Neural progenitor cell (in vitro differentiated cells): ENCODE measurements around the gene TFCP2. TPM values are rescaled to one million over a fixed set of nuclear protein-coding genes. Genes with fewer than 3 reads are reported as not detected.
"Not testable (repeated sequence)": the region's sequence is repeated elsewhere in the genome, so short reads cannot be mapped to it uniquely, and the experiment has no call there.

Experiments
- DNase-seq: peaks from one replicate; pipeline ENCODE4 v3.0.0-alpha.2; 2016; ENCODE audit warnings: low spot score
- H2AFZ ChIP-seq: fragments of 200-600 bp; sonication (generic); replicated peaks from 2 replicates; pipeline ENCODE4 v1.6.1; 2016; ENCODE audit warnings: antibody characterized with exemption
- H3F3A ChIP-seq: fragments of 200-600 bp; sonication (generic); 2 replicates; pipeline ENCODE4 v1.6.1; 2016; ENCODE audit warnings: antibody characterized with exemption, low read depth
- H3K27ac ChIP-seq: fragments of 200-600 bp; sonication (generic); 2 replicates; pipeline ENCODE4 v1.5.1; 2016; ENCODE audit warnings: mild to moderate bottlenecking
- H3K27me3 ChIP-seq: fragments of 200-600 bp; sonication (generic); 2 replicates; pipeline ENCODE4 v1.6.1; 2016; ENCODE audit warnings: mild to moderate bottlenecking, moderate library complexity
- H3K36me3 ChIP-seq: fragments of 200-600 bp; sonication (generic); 2 replicates; pipeline ENCODE4 v1.5.1; 2016
- H3K4me1 ChIP-seq: fragments of 200-600 bp; sonication (generic); 2 replicates; pipeline ENCODE4 v1.6.1; 2016; ENCODE audit warnings: mixed run types
- H3K4me2 ChIP-seq: fragments of 200-600 bp; sonication (generic); 2 replicates; pipeline ENCODE4 v1.6.1; 2016
- H3K4me3 ChIP-seq: fragments of 200-600 bp; sonication (generic); 2 replicates; pipeline ENCODE4 v1.5.1; 2016
- H3K79me2 ChIP-seq: fragments of 200-600 bp; sonication (generic); 2 replicates; pipeline ENCODE4 v1.6.1; 2016; ENCODE audit warnings: low read depth
- H3K9ac ChIP-seq: fragments of 200-600 bp; sonication (generic); 2 replicates; pipeline ENCODE4 v1.6.1; 2016
- H3K9me3 ChIP-seq: fragments of 200-600 bp; sonication (generic); 2 replicates; pipeline ENCODE4 v1.5.1; 2016; ENCODE audit warnings: low read depth
- H4K20me1 ChIP-seq: fragments of 200-600 bp; sonication (generic); 2 replicates; pipeline ENCODE4 v1.6.1; 2016; ENCODE audit warnings: low read depth
- H3K27ac Mint-ChIP-seq: 3 replicates; pipeline ENCODE4 v1.8.0; 2021; ENCODE audit warnings: mixed read lengths
- H3K27me3 Mint-ChIP-seq: 2 replicates; pipeline ENCODE4 v1.8.0; 2022; ENCODE audit warnings: low read depth, mild to moderate bottlenecking, inconsistent platforms, moderate library complexity, mixed read lengths; ENCODE audit not compliant: insufficient read depth
- H3K36me3 Mint-ChIP-seq: 3 replicates; pipeline ENCODE4 v1.8.0; 2021; ENCODE audit warnings: mixed read lengths
- H3K4me1 Mint-ChIP-seq: 3 replicates; pipeline ENCODE4 v1.8.0; 2021; ENCODE audit warnings: mixed read lengths
- H3K4me3 Mint-ChIP-seq: 3 replicates; pipeline ENCODE4 v1.8.0; 2021; ENCODE audit warnings: mild to moderate bottlenecking, moderate library complexity, mixed read lengths
- H3K9me3 Mint-ChIP-seq: 3 replicates; pipeline ENCODE4 v1.8.0; 2020; ENCODE audit warnings: mixed read lengths
- EZH2 ChIP-seq: fragments of 200-600 bp; sonication (generic); IDR thresholded peaks from 2 replicates; pipeline ENCODE4 v1.6.1; 2017; ENCODE audit warnings: antibody characterized with exemption, mild to moderate bottlenecking, moderate library complexity
- EZH2phosphoT487 ChIP-seq: fragments of 200-600 bp; sonication (generic); IDR thresholded peaks from 2 replicates; pipeline ENCODE4 v1.6.1; 2017; ENCODE audit warnings: antibody characterized with exemption
- total RNA-seq: library from RNA; depleted of rRNA; stranded (reverse); fragments of >200 nt; gene quantifications from 2 replicates; pipeline ENCODE4 v1.2.3, GENCODE V29; 2015; ENCODE audit warnings: low replicate concordance
- TF ChIP-seq, protein P1 (sequence below): fragments of 200-600 bp; sonication (generic); IDR thresholded peaks from 2 replicates; pipeline ENCODE4 v1.5.1; 2017; ENCODE audit warnings: antibody characterized with exemption, mild to moderate bottlenecking

TFCP2 gene
- total RNA-seq, 1 donor from 2014 or later = 28.8 TPM

GRCh38 chr12:51080136-51080535 is 92.8 kb downstream of the TFCP2 start:
- H3K4me1 ChIP-seq = peaks cover 10% of the 10 kb centered on the region
- no peaks in the 10 kb centered on the region for H3K9me3 Mint-ChIP-seq
- no peak overlapping the region for H3K4me3 Mint-ChIP-seq
- H3K27ac ChIP-seq = no peak overlapping the region
- no peaks in the 10 kb centered on the region for H3K36me3 ChIP-seq
- no peak overlapping the region for H3K27ac Mint-ChIP-seq
- no peak for DNase-seq
- H3K27me3 ChIP-seq = no peaks in the 10 kb centered on the region
- no peak overlapping the region for H3K4me3 ChIP-seq
- no peak overlapping the region for H3K9ac ChIP-seq
- no peaks in the 10 kb centered on the region for H3K9me3 ChIP-seq
- peaks cover 32% of the 10 kb centered on the region for H3K4me1 Mint-ChIP-seq
- H3K36me3 Mint-ChIP-seq = peaks cover 7% of the 10 kb centered on the region
- no peak for TF ChIP-seq EZH2phosphoT487
- TF ChIP-seq, protein P1, sequence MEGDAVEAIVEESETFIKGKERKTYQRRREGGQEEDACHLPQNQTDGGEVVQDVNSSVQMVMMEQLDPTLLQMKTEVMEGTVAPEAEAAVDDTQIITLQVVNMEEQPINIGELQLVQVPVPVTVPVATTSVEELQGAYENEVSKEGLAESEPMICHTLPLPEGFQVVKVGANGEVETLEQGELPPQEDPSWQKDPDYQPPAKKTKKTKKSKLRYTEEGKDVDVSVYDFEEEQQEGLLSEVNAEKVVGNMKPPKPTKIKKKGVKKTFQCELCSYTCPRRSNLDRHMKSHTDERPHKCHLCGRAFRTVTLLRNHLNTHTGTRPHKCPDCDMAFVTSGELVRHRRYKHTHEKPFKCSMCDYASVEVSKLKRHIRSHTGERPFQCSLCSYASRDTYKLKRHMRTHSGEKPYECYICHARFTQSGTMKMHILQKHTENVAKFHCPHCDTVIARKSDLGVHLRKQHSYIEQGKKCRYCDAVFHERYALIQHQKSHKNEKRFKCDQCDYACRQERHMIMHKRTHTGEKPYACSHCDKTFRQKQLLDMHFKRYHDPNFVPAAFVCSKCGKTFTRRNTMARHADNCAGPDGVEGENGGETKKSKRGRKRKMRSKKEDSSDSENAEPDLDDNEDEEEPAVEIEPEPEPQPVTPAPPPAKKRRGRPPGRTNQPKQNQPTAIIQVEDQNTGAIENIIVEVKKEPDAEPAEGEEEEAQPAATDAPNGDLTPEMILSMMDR = no peak
- no peak for TF ChIP-seq EZH2
- peaks cover 22% of the 10 kb centered on the region for H3F3A ChIP-seq
- no peak overlapping the region for H3K4me2 ChIP-seq
- no peak overlapping the region for H2AFZ ChIP-seq
- peaks cover 62% of the 10 kb centered on the region for H4K20me1 ChIP-seq
- peaks cover 77% of the 10 kb centered on the region for H3K79me2 ChIP-seq
- peaks cover 3% of the 10 kb centered on the region for H3K27me3 Mint-ChIP-seq

GRCh38 chr12:51078866-51079265 is 94.1 kb downstream of the TFCP2 start:
- Histone ChIP-seq H3F3A (peaks cover 16% of the 10 kb centered on the region), H3K79me2 (peaks cover 82% of the 10 kb centered on the region), H4K20me1 (peaks cover 71% of the 10 kb centered on the region), H3K4me1 (peaks cover 10% of the 10 kb centered on the region)
- H3K9me3 Mint-ChIP-seq, H3K9ac ChIP-seq, H3K27ac Mint-ChIP-seq, H3K4me3 Mint-ChIP-seq, DNase-seq, H3K4me2 ChIP-seq, H3K27me3 ChIP-seq, H3K27me3 Mint-ChIP-seq, H3K27ac ChIP-seq, H3K9me3 ChIP-seq, H3K4me3 ChIP-seq, H3K36me3 ChIP-seq, H2AFZ ChIP-seq, H3K36me3 Mint-ChIP-seq: not testable (repeated sequence)
- peaks cover 28% of the 10 kb centered on the region for H3K4me1 Mint-ChIP-seq

GRCh38 chr12:51078346-51078745 is 94.6 kb downstream of the TFCP2 start:
- not testable (repeated sequence) for H3K4me3 Mint-ChIP-seq

DNA sequence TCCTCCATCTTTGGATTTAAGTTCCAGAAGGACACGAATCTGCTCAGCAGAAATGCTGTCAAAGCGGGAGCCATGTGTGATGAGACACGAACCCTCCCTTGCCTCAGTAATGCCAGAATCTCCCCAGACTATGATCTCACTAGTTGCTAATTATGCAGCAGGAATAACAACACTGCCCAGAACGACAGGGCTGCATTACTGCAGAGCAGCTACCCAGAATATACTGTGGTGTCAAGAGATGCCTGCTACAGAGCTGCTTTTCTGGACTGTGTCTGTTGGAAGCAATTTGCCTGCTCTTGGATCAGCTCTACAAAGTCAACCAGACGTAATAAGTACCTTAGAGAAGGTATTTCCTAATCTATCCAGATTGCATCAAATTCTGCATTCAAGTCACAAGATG is 95.0 kb downstream of the TFCP2 start:
- H3K27ac ChIP-seq = no peak overlapping the region
- H3K36me3 ChIP-seq = no peaks in the 10 kb centered on the region
- H3F3A ChIP-seq = peaks cover 9% of the 10 kb centered on the region
- peaks cover 3% of the 10 kb centered on the region for H3K27me3 Mint-ChIP-seq
- H3K4me3 Mint-ChIP-seq = no peak overlapping the region
- peaks cover 71% of the 10 kb centered on the region for H4K20me1 ChIP-seq
- peaks cover 10% of the 10 kb centered on the region for H3K4me1 ChIP-seq
- no peak overlapping the region for H3K4me2 ChIP-seq
- H2AFZ ChIP-seq = no peak overlapping the region
- TF ChIP-seq EZH2phosphoT487 (no peak), EZH2 (no peak)
- TF ChIP-seq, protein P1 = no peak
- peaks cover 80% of the 10 kb centered on the region for H3K79me2 ChIP-seq
- no peak for DNase-seq
- H3K9me3 ChIP-seq = no peaks in the 10 kb centered on the region
- H3K4me3 ChIP-seq = no peak overlapping the region
- H3K4me1 Mint-ChIP-seq = peaks cover 25% of the 10 kb centered on the region
- peak overlapping the region; percentile 41 for H3K9ac ChIP-seq
- H3K27me3 ChIP-seq = no peaks in the 10 kb centered on the region
- no peak overlapping the region for H3K27ac Mint-ChIP-seq
- H3K9me3 Mint-ChIP-seq = no peaks in the 10 kb centered on the region
- H3K36me3 Mint-ChIP-seq = peaks cover 9% of the 10 kb centered on the region

More at GRCh38 chr12:51078346-51078745, 94.6 kb downstream of the TFCP2 start:
- Histone ChIP-seq H3K4me1 (peaks cover 10% of the 10 kb centered on the region), H4K20me1 (peaks cover 71% of the 10 kb centered on the region), H3F3A (peaks cover 13% of the 10 kb centered on the region), H3K79me2 (peaks cover 82% of the 10 kb centered on the region)
- H3K4me2 ChIP-seq, H3K27me3 Mint-ChIP-seq, H3K27ac Mint-ChIP-seq, H3K27ac ChIP-seq, H3K27me3 ChIP-seq, H2AFZ ChIP-seq, H3K9me3 Mint-ChIP-seq, H3K36me3 ChIP-seq, DNase-seq, H3K36me3 Mint-ChIP-seq, H3K4me3 ChIP-seq, H3K9ac ChIP-seq, H3K9me3 ChIP-seq: not testable (repeated sequence)
- H3K4me1 Mint-ChIP-seq = peaks cover 25% of the 10 kb centered on the region
